Measurements from ENCODE around the gene TNFRSF6B. TPM values are rescaled to one million over a fixed set of nuclear protein-coding genes. Genes with fewer than 3 reads are reported as not detected.

Gene TNFRSF6B
- total and polyA plus RNA-seq, 2 of the 4 experiments (the other 2 are of a cell fraction), result 1.3 to 11.0 TPM

DNA sequence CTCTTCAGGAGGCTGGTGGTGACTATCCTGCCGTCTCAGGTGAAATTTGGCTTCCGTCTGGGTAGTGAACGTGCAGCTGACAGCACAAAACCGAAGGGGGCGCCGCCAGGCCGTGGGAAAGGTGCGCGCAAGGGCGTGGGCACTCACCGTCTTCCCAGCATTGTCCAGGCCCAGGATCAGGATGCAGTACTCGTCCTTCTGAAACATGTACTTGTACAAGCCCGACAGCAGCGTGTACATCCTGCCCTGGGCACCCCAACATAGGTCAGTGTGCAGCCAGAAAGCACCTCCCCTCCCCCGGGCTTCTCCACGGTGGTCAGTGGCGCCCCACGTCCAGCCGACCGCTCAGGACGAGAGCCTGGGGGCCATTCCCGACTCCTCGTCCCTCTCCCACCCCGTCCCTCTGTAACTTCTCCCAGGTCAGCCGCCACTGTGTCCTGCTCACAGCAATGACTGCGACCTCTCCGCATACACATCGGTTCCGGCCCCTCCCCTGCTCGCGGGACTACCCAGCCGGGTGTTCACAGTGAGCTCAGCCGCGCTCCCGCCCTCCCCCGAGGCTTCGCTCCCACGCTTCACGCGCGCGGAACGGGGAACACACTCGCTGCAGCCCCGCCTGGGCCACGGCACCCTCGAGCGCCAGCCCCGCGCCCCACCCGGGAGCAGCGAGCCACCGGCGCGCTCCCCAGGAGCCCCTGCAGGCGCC is 10.6 kb downstream of the TNFRSF6B start:
- H3K9me1 ChIP-seq (ENCODE audit: insufficient read depth, low read length), result no peaks in the 10 kb centered on the region
- peak overlapping the region; percentile 92 for H3K14ac ChIP-seq (replicated peaks; ENCODE audit: low read depth, low read length)
- peak; percentile 64 for ATAC-seq (ENCODE audit: low read depth)
- no peak for TF ChIP-seq NFE2L2 (IDR thresholded peaks at IDR 0.05; ENCODE audit: low read depth, low read length)
- TF ChIP-seq RAD21 (IDR thresholded peaks at IDR 0.05; ENCODE audit: low read length), result peak; percentile 42; the same call in 1 of the 2 replicates
- peak; percentile 69; the same call in 1 of the 2 replicates for TF ChIP-seq MAZ (IDR thresholded peaks at IDR 0.05; ENCODE audit: borderline replicate concordance, low read depth, low read length)
- TF ChIP-seq, protein P1, sequence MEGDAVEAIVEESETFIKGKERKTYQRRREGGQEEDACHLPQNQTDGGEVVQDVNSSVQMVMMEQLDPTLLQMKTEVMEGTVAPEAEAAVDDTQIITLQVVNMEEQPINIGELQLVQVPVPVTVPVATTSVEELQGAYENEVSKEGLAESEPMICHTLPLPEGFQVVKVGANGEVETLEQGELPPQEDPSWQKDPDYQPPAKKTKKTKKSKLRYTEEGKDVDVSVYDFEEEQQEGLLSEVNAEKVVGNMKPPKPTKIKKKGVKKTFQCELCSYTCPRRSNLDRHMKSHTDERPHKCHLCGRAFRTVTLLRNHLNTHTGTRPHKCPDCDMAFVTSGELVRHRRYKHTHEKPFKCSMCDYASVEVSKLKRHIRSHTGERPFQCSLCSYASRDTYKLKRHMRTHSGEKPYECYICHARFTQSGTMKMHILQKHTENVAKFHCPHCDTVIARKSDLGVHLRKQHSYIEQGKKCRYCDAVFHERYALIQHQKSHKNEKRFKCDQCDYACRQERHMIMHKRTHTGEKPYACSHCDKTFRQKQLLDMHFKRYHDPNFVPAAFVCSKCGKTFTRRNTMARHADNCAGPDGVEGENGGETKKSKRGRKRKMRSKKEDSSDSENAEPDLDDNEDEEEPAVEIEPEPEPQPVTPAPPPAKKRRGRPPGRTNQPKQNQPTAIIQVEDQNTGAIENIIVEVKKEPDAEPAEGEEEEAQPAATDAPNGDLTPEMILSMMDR (conservative IDR thresholded peaks at IDR 0.05; ENCODE audit: low read depth, low read length), result peak; percentile 25; the same call in 1 of the 2 replicates
- peak; percentile 6; the same call in 1 of the 2 replicates for TF ChIP-seq SMC3 (IDR thresholded peaks at IDR 0.05; ENCODE audit: low read depth, low read length)
- TF ChIP-seq, protein P2, sequence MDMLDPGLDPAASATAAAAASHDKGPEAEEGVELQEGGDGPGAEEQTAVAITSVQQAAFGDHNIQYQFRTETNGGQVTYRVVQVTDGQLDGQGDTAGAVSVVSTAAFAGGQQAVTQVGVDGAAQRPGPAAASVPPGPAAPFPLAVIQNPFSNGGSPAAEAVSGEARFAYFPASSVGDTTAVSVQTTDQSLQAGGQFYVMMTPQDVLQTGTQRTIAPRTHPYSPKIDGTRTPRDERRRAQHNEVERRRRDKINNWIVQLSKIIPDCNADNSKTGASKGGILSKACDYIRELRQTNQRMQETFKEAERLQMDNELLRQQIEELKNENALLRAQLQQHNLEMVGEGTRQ (IDR thresholded peaks at IDR 0.05; ENCODE audit: low read depth, low read length), result no peak
- no peaks in the 10 kb centered on the region for H3K9me3 ChIP-seq (ENCODE audit: control insufficient read depth, insufficient read depth, low read length)
- H3K23ac ChIP-seq (ENCODE audit: low read depth, low read length), result peak overlapping the region; percentile 81
- in situ Hi-C loops (cut with MboI; ENCODE audit: low sequenced_read_pairs), result loop anchor here (10.0 kb wide), 1 partner anchor 158 kb away; the partner anchor contains the start of genes ABHD16B and TPD52L2
- POLR2A ChIA-PET (ENCODE audit: unreplicated experiment), result interaction anchor here (1.2 kb wide), 1 partner anchor 12 kb away, joined by 4 read pairs; no protein-coding TSS in a partner anchor
- H3K79me1 ChIP-seq (ENCODE audit: low read depth in 1 of 2, low read length in 2 of 2), result peaks cover 18 to 80% of the 10 kb centered on the region in 2 experiments
- 12% methylated on average over 23 of the region's 56 CpGs; no CpG with 5 or more reads in 1 of the 2 experiments for WGBS, 2 experiments (ENCODE audit: extremely low coverage in 2 of 2, insufficient read length in 1 of 2)
- no peak overlapping the region for H2BK15ac ChIP-seq (ENCODE audit: low read depth, low read length)
- no peak overlapping the region for H3K18ac ChIP-seq (ENCODE audit: low read depth, low read length)
- H4K20me1 ChIP-seq (ENCODE audit: insufficient read depth, low read length), result no peaks in the 10 kb centered on the region; the same call in 1 of the 2 replicates
- peak overlapping the region; percentile 63 for H4K91ac ChIP-seq (ENCODE audit: insufficient read depth, low read depth, low read length)
- H2AFZ ChIP-seq (replicated peaks; ENCODE audit: low read length, poor library complexity), result peak overlapping the region; percentile 98
- CTCF ChIA-PET, result interaction anchor here (1.1 kb wide), 1 partner anchor 9 kb away, joined by 8 read pairs; no protein-coding TSS in a partner anchor
- dilution Hi-C loops (cut with HindIII; ENCODE audit: low sequenced_read_pairs, unreplicated experiment), result no loop called here
- peak overlapping the region; percentile 79 for H3K9ac ChIP-seq (ENCODE audit: low read depth, low read length)
- H3K27ac ChIP-seq (ENCODE audit: insufficient read depth, low read length), result peak overlapping the region; percentile 82
- no peak overlapping the region for H3K56ac ChIP-seq (ENCODE audit: extremely low read depth, insufficient read depth, low read length)
- no peaks in the 10 kb centered on the region for H3K27me3 ChIP-seq (ENCODE audit: control insufficient read depth, insufficient read depth, low read length)
- H3K4ac ChIP-seq (ENCODE audit: low read depth, low read length), result peak overlapping the region; percentile 94
- H3K4me1 ChIP-seq (ENCODE audit: control insufficient read depth, insufficient read depth, low read length), result peaks cover 10% of the 10 kb centered on the region
- H4K8ac ChIP-seq (ENCODE audit: low read depth in 2 of 2, low read length in 2 of 2), result peak overlapping the region; percentile 69 to 93
- peak overlapping the region; percentile 92 for H3K4me2 ChIP-seq (ENCODE audit: low read depth, low read length)
- no TSS peak for BruUV-seq (replicated peaks)
- H2BK120ac ChIP-seq (ENCODE audit: low read depth, low read length), result peak overlapping the region; percentile 41; the same call in 1 of the 2 replicates
- peak; percentile 35 for DNase-seq
- H3K36me3 ChIP-seq (ENCODE audit: control insufficient read depth, insufficient read depth, low read length), result peaks cover 41% of the 10 kb centered on the region
- H2AK5ac ChIP-seq (ENCODE audit: low read depth, low read length), result peak overlapping the region; percentile 98
- peak overlapping the region; percentile 35 for H4K5ac ChIP-seq (ENCODE audit: low read depth, low read length)
- intact Hi-C loops (cut with micrococcal nuclease), result loop anchor here (2.0 kb wide), 1 partner anchor 158 kb away; the partner anchor contains the start of gene TPD52L2
- peak overlapping the region; percentile 77 for H2BK5ac ChIP-seq (ENCODE audit: low read depth, low read length, poor library complexity, severe bottlenecking)
- no peak overlapping the region for H2BK20ac ChIP-seq (ENCODE audit: low read depth, low read length)
- peak overlapping the region; percentile 84 for H3K4me3 ChIP-seq (ENCODE audit: insufficient read depth, low read depth, low read length)
- H2AK9ac ChIP-seq (replicated peaks; ENCODE audit: low read depth, low read length, poor library complexity), result peak overlapping the region; percentile 98
